H1 (cell line): Measurements from ENCODE around the gene RIMBP2. TPM values are rescaled to one million over a fixed set of nuclear protein-coding genes. Genes with fewer than 3 reads are reported as not detected.

Experiments used
- CTCF ChIA-PET: fragments of 300-600 bp; sonication (Branson Sonifier 250); formaldehyde crosslinking; loops from one replicate; lab custom pipeline; 2021; ENCODE audit not compliant: partially characterized antibody; lab: Charles Lee
- POLR2A ChIA-PET: fragments of 300-600 bp; sonication (Branson Sonifier 250); formaldehyde crosslinking; loops from one replicate; lab custom pipeline; 2021; ENCODE audit warnings: inconsistent platforms; ENCODE audit not compliant: partially characterized antibody; lab: Charles Lee
- DNase-seq, 2 experiments: peaks; one replicate each; pipeline versions ENCODE4 v3.0.0 to v3.0.0-alpha.2; 2010 to 2022; ENCODE audit warnings: low spot score in 2 of 2, low read depth in 1 of 2, mixed read lengths in 1 of 2
- FAIRE-seq: peaks from 2 replicates; lab custom pipeline; 2011; peaks lifted over from hg19 to GRCh38; lab: Jason Lieb, UNC
- H2AFZ ChIP-seq: 2 replicates; pipeline ENCODE4 v1.8.1; 2012; ENCODE audit warnings: low read length, inconsistent platforms
- H2AK5ac ChIP-seq: 2 replicates; pipeline ENCODE4 v1.6.1; 2013; ENCODE audit warnings: low read depth, low read length
- H2BK120ac ChIP-seq: replicated peaks from 2 replicates; pipeline ENCODE3; 2013; ENCODE audit warnings: low read depth, low read length, inconsistent platforms
- H2BK12ac ChIP-seq: 2 replicates; pipeline ENCODE4 v1.6.1; 2013; ENCODE audit warnings: low read depth, low read length
- H2BK15ac ChIP-seq: 2 replicates; pipeline ENCODE4 v1.6.1; 2013; ENCODE audit warnings: low read length
- H2BK20ac ChIP-seq: 2 replicates; pipeline ENCODE4 v1.6.1; 2013; ENCODE audit warnings: low read length
- H2BK5ac ChIP-seq: 2 replicates; pipeline ENCODE4 v1.6.1; 2013; ENCODE audit warnings: low read depth, low read length
- H3K14ac ChIP-seq: 2 replicates; pipeline ENCODE4 v1.6.1; 2013; ENCODE audit warnings: inconsistent platforms; ENCODE audit not compliant: insufficient read length
- H3K18ac ChIP-seq: 2 replicates; pipeline ENCODE4 v1.6.1; 2013; ENCODE audit warnings: low read length; ENCODE audit errors: extremely low read depth
- H3K23ac ChIP-seq: 2 replicates; pipeline ENCODE4 v1.6.1; 2013; ENCODE audit warnings: inconsistent platforms; ENCODE audit not compliant: insufficient read length
- H3K23me2 ChIP-seq: 2 replicates; pipeline ENCODE4 v1.6.1; 2013; ENCODE audit warnings: low read depth, low read length
- H3K27ac ChIP-seq: 2 replicates; pipeline ENCODE4 v1.6.1; 2011; ENCODE audit warnings: low read depth, low read length, inconsistent platforms
- H3K27me3 ChIP-seq, 4 experiments: replicated peaks in 1 of 4; 1 replicate in 1 of 4; 2 replicates in 3 of 4; pipeline versions ENCODE4 v1.6.1 to v1.8.1; 2011 to 2013; ENCODE audit warnings: low read length in 3 of 4, mild to moderate bottlenecking in 3 of 4, inconsistent platforms in 2 of 4, mixed read lengths in 2 of 4, moderate library complexity in 1 of 4; ENCODE audit not compliant: control insufficient read depth in 3 of 4, insufficient read depth in 3 of 4; ENCODE audit errors: extremely low read depth in 1 of 4
- H3K36me3 ChIP-seq, 4 experiments: 2 replicates each; pipeline versions ENCODE4 v1.6.1 to v1.8.1; 2011 to 2013; ENCODE audit warnings: mild to moderate bottlenecking in 4 of 4, low read length in 3 of 4, moderate library complexity in 2 of 4, control low read depth in 1 of 4, inconsistent platforms in 1 of 4; ENCODE audit not compliant: insufficient read depth in 4 of 4, control insufficient read depth in 2 of 4
- H3K4ac ChIP-seq: replicated peaks from 2 replicates; pipeline ENCODE3; 2013; ENCODE audit warnings: low read length, low read depth, mixed read lengths, inconsistent platforms; ENCODE audit not compliant: insufficient read length
- H3K4me1 ChIP-seq, 4 experiments: replicated peaks in 1 of 4; 1 replicate in 1 of 4; 2 replicates in 3 of 4; pipeline versions ENCODE4 v1.6.1 to v1.8.1; 2011 to 2013; ENCODE audit warnings: low read length in 3 of 4, inconsistent platforms in 2 of 4, mixed read lengths in 1 of 4; ENCODE audit not compliant: insufficient read depth in 4 of 4, control insufficient read depth in 3 of 4
- H3K4me2 ChIP-seq, 2 experiments: 2 replicates each; pipeline versions ENCODE4 v1.6.1 to v1.8.1; 2011 to 2013; ENCODE audit warnings: low read depth in 2 of 2, low read length in 2 of 2, control low read depth in 1 of 2, inconsistent platforms in 1 of 2, mild to moderate bottlenecking in 1 of 2; ENCODE audit not compliant: insufficient read depth in 1 of 2
- H3K4me3 ChIP-seq, 4 experiments: fragments of 200-600, 300-600 bp in 1 of 4; sonication (generic), shearing (Covaris generic), sonication (Bioruptor Twin) in 1 of 4; 2 replicates each; pipeline versions ENCODE4 v1.5.1 to v1.8.1; 2011 to 2016; ENCODE audit warnings: low read length in 4 of 4, low read depth in 3 of 4, control low read depth in 2 of 4, inconsistent platforms in 2 of 4, mild to moderate bottlenecking in 2 of 4, mixed read lengths in 1 of 4, moderate library complexity in 1 of 4; ENCODE audit not compliant: insufficient read depth in 2 of 4; ENCODE audit errors: extremely low read depth in 1 of 4
- H3K56ac ChIP-seq: replicated peaks from 2 replicates; pipeline ENCODE3; 2013; ENCODE audit warnings: low read depth, mild to moderate bottlenecking, mixed read lengths, low read length, inconsistent platforms; ENCODE audit not compliant: insufficient read length
- H3K79me1 ChIP-seq: 2 replicates; pipeline ENCODE4 v1.6.1; 2013; ENCODE audit warnings: low read depth, low read length, control low read depth
- H3K79me2 ChIP-seq, 2 experiments: 2 replicates each; pipeline versions ENCODE4 v1.6.1 to v1.8.1; 2012 to 2013; ENCODE audit warnings: low read length in 2 of 2, mild to moderate bottlenecking in 2 of 2, inconsistent platforms in 1 of 2; ENCODE audit not compliant: insufficient read depth in 2 of 2, control insufficient read depth in 1 of 2
- H3K9ac ChIP-seq, 4 experiments: replicated peaks in 1 of 4; 1 replicate in 1 of 4; 2 replicates in 3 of 4; pipeline versions ENCODE4 v1.6.1 to v1.8.1; 2011 to 2013; ENCODE audit warnings: low read depth in 3 of 4, low read length in 3 of 4, control low read depth in 2 of 4, mild to moderate bottlenecking in 2 of 4, moderate library complexity in 2 of 4, inconsistent platforms in 1 of 4; ENCODE audit errors: extremely low read depth in 1 of 4
- H3K9me3 ChIP-seq, 2 experiments: 2 replicates each; pipeline versions ENCODE4 v1.6.1 to v1.8.1; 2012 to 2013; ENCODE audit warnings: mild to moderate bottlenecking in 2 of 2, moderate library complexity in 2 of 2, control low read depth in 1 of 2, inconsistent platforms in 1 of 2, low read depth in 1 of 2, low read length in 1 of 2, mixed read lengths in 1 of 2; ENCODE audit not compliant: insufficient read depth in 2 of 2
- H4K20me1 ChIP-seq, 2 experiments: replicated peaks in 1 of 2; 2 replicates each; pipeline versions ENCODE3 to v1.8.1; 2011 to 2013; ENCODE audit warnings: inconsistent platforms in 2 of 2, low read length in 2 of 2, mild to moderate bottlenecking in 1 of 2; ENCODE audit not compliant: insufficient read depth in 2 of 2, control insufficient read depth in 1 of 2
- H4K5ac ChIP-seq: 2 replicates; pipeline ENCODE4 v1.6.1; 2013; ENCODE audit warnings: low read length, low read depth, mixed read lengths, inconsistent platforms; ENCODE audit not compliant: insufficient read length
- H4K8ac ChIP-seq: 2 replicates; pipeline ENCODE4 v1.8.0; 2013; ENCODE audit warnings: mild to moderate bottlenecking, moderate library complexity, low read length, inconsistent platforms; ENCODE audit not compliant: insufficient read depth; ENCODE audit errors: extremely low read depth
- H4K91ac ChIP-seq: replicated peaks from 2 replicates; pipeline ENCODE3; 2013; ENCODE audit warnings: low read length, mixed read lengths, inconsistent platforms; ENCODE audit not compliant: insufficient read length
- ASH2L ChIP-seq: fragments of 200-600, 300-600 bp; sonication (generic); IDR thresholded peaks from one replicate; pipeline ENCODE4 v1.7.1; 2017; ENCODE audit warnings: low read length
- BRCA1 ChIP-seq: IDR thresholded peaks from 2 replicates; pipeline ENCODE4 v1.6.1; 2012; ENCODE audit warnings: low read depth, low read length, improper control_type of control experiment
- CBX5 ChIP-seq: fragments of 300-800, 300-1000 bp; sonication (generic); IDR thresholded peaks from 2 replicates; pipeline ENCODE4 v1.7.1; 2016; ENCODE audit warnings: antibody characterized with exemption, low read length, low read depth
- CBX8 ChIP-seq: fragments of 300-800, 300-1000 bp; sonication (generic); IDR thresholded peaks from 2 replicates; pipeline ENCODE4 v1.7.1; 2016; ENCODE audit warnings: low read depth, low read length, borderline replicate concordance
- CEBPB ChIP-seq: IDR thresholded peaks from 2 replicates; pipeline ENCODE4 v1.6.1; 2012; ENCODE audit warnings: low read depth, low read length
- EZH2 ChIP-seq: fragments of 200-600 bp; sonication (generic); IDR thresholded peaks from 2 replicates; pipeline ENCODE4 v1.7.1; 2012; ENCODE audit warnings: low read depth, mild to moderate bottlenecking, moderate library complexity, low read length, inconsistent platforms; ENCODE audit not compliant: severe bottlenecking
- FOSL1 ChIP-seq: IDR thresholded peaks from 2 replicates; pipeline ENCODE4 v1.6.1; 2011; ENCODE audit warnings: mild to moderate bottlenecking, low read depth, low read length, moderate library complexity; ENCODE audit not compliant: insufficient read depth
- HDAC2 ChIP-seq, 2 experiments: fragments of 300-600 bp in 1 of 2; sonication (generic) in 1 of 2; IDR thresholded peaks; 2 replicates each; pipeline ENCODE4 v1.6.1; 2011 to 2012; ENCODE audit warnings: low read depth in 2 of 2, low read length in 2 of 2, mild to moderate bottlenecking in 2 of 2, moderate library complexity in 2 of 2, borderline replicate concordance in 1 of 2, inconsistent platforms in 1 of 2
- RFX5 ChIP-seq: IDR thresholded peaks from 2 replicates; pipeline ENCODE4 v1.6.1; 2011; ENCODE audit warnings: low read depth, low read length, improper control_type of control experiment, borderline replicate concordance
- RNF2 ChIP-seq: fragments of 200-900, 300-1000 bp; sonication (generic); IDR thresholded peaks from 2 replicates; pipeline ENCODE4 v1.7.1; 2016; ENCODE audit warnings: borderline replicate concordance, low read depth, mild to moderate bottlenecking, antibody characterized with exemption, low read length; ENCODE audit not compliant: poor library complexity, severe bottlenecking; ENCODE audit errors: missing control alignments
- RXRA ChIP-seq: IDR thresholded peaks from 2 replicates; pipeline ENCODE4 v1.6.1; 2011; ENCODE audit warnings: low read depth, mild to moderate bottlenecking, low read length, moderate library complexity; ENCODE audit not compliant: insufficient read depth
- SIN3A ChIP-seq, 2 experiments: IDR thresholded peaks in 1 of 2; conservative IDR thresholded peaks in 1 of 2; 2 replicates each; pipeline ENCODE4 v1.6.1; 2011 to 2012; ENCODE audit warnings: low read length in 2 of 2, improper control_type of control experiment in 1 of 2, low read depth in 1 of 2, mild to moderate bottlenecking in 1 of 2
- SP1 ChIP-seq: IDR thresholded peaks from 2 replicates; pipeline ENCODE4 v1.6.1; 2011; ENCODE audit warnings: low read depth, low read length
- SRF ChIP-seq: IDR thresholded peaks from 2 replicates; pipeline ENCODE4 v1.6.1; 2011; ENCODE audit warnings: mild to moderate bottlenecking, low read depth, low read length, moderate library complexity
- WGBS, 2 experiments: shearing (Covaris generic) in 1 of 2; methylation state at CpG; one replicate each; pipeline versions ENCODE4 v1.1.6 to v1.1.7; 2013 to 2015; ENCODE audit warnings: low lambda C conversion rate in 2 of 2, mixed read lengths in 2 of 2, inconsistent platforms in 1 of 2, low coverage in 1 of 2, missing lambda C conversion rate in 1 of 2; ENCODE audit not compliant: insufficient replicate concordance in 2 of 2, insufficient coverage in 1 of 2, insufficient read length in 1 of 2; ENCODE audit errors: extremely low coverage in 1 of 2, missing lambda C conversion rate in 1 of 2; 5-methylcytosine and 5-hydroxymethylcytosine counted together
- polyA plus RNA-seq, 7 experiments: library from polyadenylated mRNA; depleted of rRNA in 3 of 7; stranded (reverse) in 5 of 7; unstranded in 2 of 7; fragments of >200 nt in 5 of 7; fragments of 200-250 nt in 2 of 7; gene quantifications; 1 replicate in 5 of 7; 2 replicates in 1 of 7; 4 replicates in 1 of 7; pipeline versions ENCODE4 v1.2.1 to v1.2.3, GENCODE V29; 2011 to 2013; ENCODE audit warnings: missing spikeins in 2 of 7, mixed read lengths in 2 of 7
- total RNA-seq: library from RNA; stranded (reverse); fragmentation: NEBNext Ultra II Directional; extraction: Animal tissue kit (Norgen Biotek cat#: 25700); gene quantifications from 2 replicates; pipeline ENCODE4 v1.2.1, GENCODE V29; 2021

Gene RIMBP2
- total and polyA plus RNA-seq, 2 of the 8 experiments (the other 6 are each of a cell fraction or from before 2014, with no cell fraction given), result 0.18 to 0.65 TPM

GRCh38 chr12:130698106-130698505, 18.0 kb downstream of the RIMBP2 start:
- H3K9me3 ChIP-seq, result no peaks in the 10 kb centered on the region; a peak in 1 of 4 replicates
- H3K79me1 ChIP-seq, result no peaks in the 10 kb centered on the region
- H3K23me2 ChIP-seq, result no peaks in the 10 kb centered on the region
- H2AFZ ChIP-seq, result no peak overlapping the region
- no peak overlapping the region for H2BK15ac ChIP-seq
- H2BK12ac ChIP-seq, result no peak overlapping the region
- H4K5ac ChIP-seq, result no peak overlapping the region
- no peak overlapping the region for H3K9ac ChIP-seq
- H2AK5ac ChIP-seq, result no peak overlapping the region
- H3K23ac ChIP-seq, result no peak overlapping the region
- no peak for DNase-seq
- H3K4me3 ChIP-seq, result no peak overlapping the region
- no peak overlapping the region for H3K4me2 ChIP-seq
- no peaks in the 10 kb centered on the region for H3K79me2 ChIP-seq
- H3K56ac ChIP-seq, result no peak overlapping the region
- H3K4me1 ChIP-seq, result no peaks in the 10 kb centered on the region
- no peaks in the 10 kb centered on the region for H3K36me3 ChIP-seq
- H4K91ac ChIP-seq, result no peak overlapping the region
- H2BK20ac ChIP-seq, result no peak overlapping the region
- H2BK120ac ChIP-seq, result no peak overlapping the region
- H2BK5ac ChIP-seq, result no peak overlapping the region
- no peak for FAIRE-seq
- H3K18ac ChIP-seq, result no peak overlapping the region
- no peak overlapping the region for H3K4ac ChIP-seq
- H3K14ac ChIP-seq, result no peak overlapping the region
- ChIA-PET POLR2A (no interaction called here), CTCF (interaction anchor here (0.9 kb wide), 1 partner anchor 12 kb away, joined by 3 read pairs; no protein-coding TSS in a partner anchor)
- H3K27me3 ChIP-seq, result peaks cover 0 to 4% (median 0%) of the 10 kb centered on the region in 4 experiments; a peak in 1 of 7 replicates
- WGBS, 2 experiments, result 88% methylated on average over 8 of the region's 8 CpGs; no CpG with 5 or more reads in 1 of the 2 experiments
- H4K20me1 ChIP-seq, result no peaks in the 10 kb centered on the region
- no peak overlapping the region for H4K8ac ChIP-seq
- H3K27ac ChIP-seq, result no peak overlapping the region
- TF ChIP-seq SIN3A (conservative IDR thresholded peaks at IDR 0.05 in 1 of 2, IDR thresholded peaks at IDR 0.05 in 1 of 2; ENCODE audit: low read depth in 1 of 2, low read length in 2 of 2) (no peak), CBX8 (no peak), RFX5 (no peak), HDAC2 (IDR thresholded peaks at IDR 0.05; ENCODE audit: borderline replicate concordance in 1 of 2, low read depth in 2 of 2, low read length in 2 of 2) (no peak), FOSL1 (no peak), RXRA (no peak), SRF (no peak), CEBPB (no peak), CBX5 (no peak), RNF2 (no peak), BRCA1 (no peak), EZH2 (no peak), SP1 (no peak), ASH2L (no peak)
